ENCODE results near the gene AAGAB. TPM values are rescaled to one million over a fixed set of nuclear protein-coding genes. Genes with fewer than 3 reads are reported as not detected.

AAGAB gene
- total RNA-seq, 1 donor from 2014 or later, result 60.5 TPM

- no peaks in the 10 kb centered on the region for H3K4me1 Mint-ChIP-seq (ENCODE audit: low read depth)
- H3K9me3 Mint-ChIP-seq (ENCODE audit: low read depth), result no peaks in the 10 kb centered on the region
- no peak overlapping the region for H3K4me3 Mint-ChIP-seq (ENCODE audit: low read depth)
- TF ChIP-seq, protein P1, sequence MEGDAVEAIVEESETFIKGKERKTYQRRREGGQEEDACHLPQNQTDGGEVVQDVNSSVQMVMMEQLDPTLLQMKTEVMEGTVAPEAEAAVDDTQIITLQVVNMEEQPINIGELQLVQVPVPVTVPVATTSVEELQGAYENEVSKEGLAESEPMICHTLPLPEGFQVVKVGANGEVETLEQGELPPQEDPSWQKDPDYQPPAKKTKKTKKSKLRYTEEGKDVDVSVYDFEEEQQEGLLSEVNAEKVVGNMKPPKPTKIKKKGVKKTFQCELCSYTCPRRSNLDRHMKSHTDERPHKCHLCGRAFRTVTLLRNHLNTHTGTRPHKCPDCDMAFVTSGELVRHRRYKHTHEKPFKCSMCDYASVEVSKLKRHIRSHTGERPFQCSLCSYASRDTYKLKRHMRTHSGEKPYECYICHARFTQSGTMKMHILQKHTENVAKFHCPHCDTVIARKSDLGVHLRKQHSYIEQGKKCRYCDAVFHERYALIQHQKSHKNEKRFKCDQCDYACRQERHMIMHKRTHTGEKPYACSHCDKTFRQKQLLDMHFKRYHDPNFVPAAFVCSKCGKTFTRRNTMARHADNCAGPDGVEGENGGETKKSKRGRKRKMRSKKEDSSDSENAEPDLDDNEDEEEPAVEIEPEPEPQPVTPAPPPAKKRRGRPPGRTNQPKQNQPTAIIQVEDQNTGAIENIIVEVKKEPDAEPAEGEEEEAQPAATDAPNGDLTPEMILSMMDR (IDR thresholded peaks at IDR 0.05; ENCODE audit: unreplicated experiment), result no peak
- H3K36me3 Mint-ChIP-seq (ENCODE audit: insufficient read depth), result peaks cover 13% of the 10 kb centered on the region
- no peak overlapping the region for H3K27ac Mint-ChIP-seq
- no peaks in the 10 kb centered on the region for H3K27me3 Mint-ChIP-seq
- DNase-seq (ENCODE audit: low spot score, unreplicated experiment), result no peak
These were observed 67.8 kb downstream of the AAGAB start for GRCh38 chr15:67186688-67187087.

DNA sequence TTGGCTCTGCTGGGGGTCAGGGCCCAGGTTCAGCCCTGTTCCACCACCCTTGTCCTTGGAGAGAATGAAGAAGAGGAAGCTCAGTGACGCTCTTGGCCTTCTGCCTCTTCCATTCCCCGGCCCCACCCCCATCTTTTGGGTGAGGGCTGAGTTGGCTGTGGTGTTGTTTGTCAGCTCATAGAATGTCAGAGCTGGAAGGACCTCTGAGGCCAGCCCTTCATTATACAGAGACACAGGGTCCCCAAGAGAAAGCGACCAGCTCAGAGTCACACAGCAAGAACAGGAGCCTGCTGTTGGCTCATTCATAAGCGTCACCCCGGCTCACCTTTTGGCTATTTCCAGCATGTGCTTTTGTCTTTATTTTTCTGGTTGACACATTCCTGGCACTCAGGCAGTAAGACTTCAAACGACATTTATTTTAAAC lies 68.2 kb downstream of the AAGAB start:
- Mint-ChIP-seq H3K9me3 (ENCODE audit: low read depth) (no peaks in the 10 kb centered on the region), H3K4me3 (ENCODE audit: low read depth) (no peak overlapping the region), H3K27ac (no peak overlapping the region), H3K4me1 (ENCODE audit: low read depth) (no peaks in the 10 kb centered on the region), H3K27me3 (no peaks in the 10 kb centered on the region), H3K36me3 (ENCODE audit: insufficient read depth) (peaks cover 14% of the 10 kb centered on the region)
- no peak for DNase-seq (ENCODE audit: low spot score, unreplicated experiment)
- TF ChIP-seq, protein P1 (IDR thresholded peaks at IDR 0.05; ENCODE audit: unreplicated experiment), result no peak

- Mint-ChIP-seq H3K27me3 (no peaks in the 10 kb centered on the region), H3K36me3 (ENCODE audit: insufficient read depth) (peaks cover 14% of the 10 kb centered on the region), H3K4me3 (ENCODE audit: low read depth) (no peak overlapping the region), H3K27ac (no peak overlapping the region), H3K9me3 (ENCODE audit: low read depth) (no peaks in the 10 kb centered on the region), H3K4me1 (ENCODE audit: low read depth) (no peaks in the 10 kb centered on the region)
- TF ChIP-seq, protein P1 (IDR thresholded peaks at IDR 0.05; ENCODE audit: unreplicated experiment), result no peak
- DNase-seq (ENCODE audit: low spot score, unreplicated experiment), result no peak
These were observed 68.7 kb downstream of the AAGAB start for GRCh38 chr15:67185621-67186225.

GRCh38 chr15:67185051-67185450 lies 69.4 kb downstream of the AAGAB start:
- TF ChIP-seq, protein P1 (IDR thresholded peaks at IDR 0.05; ENCODE audit: unreplicated experiment), result no peak
- no peak for DNase-seq (ENCODE audit: low spot score, unreplicated experiment)
- Mint-ChIP-seq H3K9me3 (ENCODE audit: low read depth) (no peaks in the 10 kb centered on the region), H3K4me1 (ENCODE audit: low read depth) (no peaks in the 10 kb centered on the region), H3K4me3 (ENCODE audit: low read depth) (no peak overlapping the region), H3K27ac (no peak overlapping the region), H3K36me3 (ENCODE audit: insufficient read depth) (peaks cover 14% of the 10 kb centered on the region), H3K27me3 (no peaks in the 10 kb centered on the region)

DNA sequence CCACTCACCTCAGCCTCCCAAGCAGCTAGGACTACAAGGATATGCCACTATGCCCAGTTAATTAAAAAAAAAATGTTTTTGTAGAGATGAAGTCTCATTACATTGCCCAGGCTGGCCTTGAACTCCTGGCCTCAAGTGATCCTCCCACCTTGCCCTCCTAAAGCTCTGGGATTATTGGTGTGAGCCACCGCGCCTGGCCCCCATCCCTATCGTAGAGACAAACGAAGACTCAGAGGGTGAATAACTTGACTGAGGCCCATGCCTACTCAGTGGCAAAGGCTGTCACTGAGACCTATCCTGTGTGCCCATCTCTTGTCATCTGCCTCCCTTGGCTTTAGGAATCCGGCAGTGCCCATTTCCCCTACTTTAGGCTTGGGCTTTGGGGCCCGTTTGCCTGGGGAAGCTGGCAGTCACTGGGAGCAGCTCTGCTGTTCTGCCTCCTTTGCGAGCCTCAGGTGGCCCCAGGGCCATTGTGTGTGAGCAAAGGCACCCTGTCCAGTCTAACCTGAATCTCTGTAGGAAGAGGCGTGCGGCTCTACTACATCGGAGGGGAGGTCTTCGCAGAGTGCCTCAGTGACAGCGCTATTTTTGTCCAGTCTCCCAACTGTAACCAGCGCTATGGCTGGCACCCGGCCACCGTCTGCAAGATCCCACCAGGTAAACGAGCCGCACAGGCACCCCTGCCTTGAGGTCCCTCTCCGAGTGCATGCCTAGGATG lies 70.1 kb downstream of the AAGAB start:
- Mint-ChIP-seq H3K27ac (no peak overlapping the region), H3K4me1 (ENCODE audit: low read depth) (no peaks in the 10 kb centered on the region), H3K9me3 (ENCODE audit: low read depth) (no peaks in the 10 kb centered on the region), H3K4me3 (ENCODE audit: low read depth) (no peak overlapping the region), H3K27me3 (no peaks in the 10 kb centered on the region), H3K36me3 (ENCODE audit: insufficient read depth) (peaks cover 16% of the 10 kb centered on the region)
- TF ChIP-seq, protein P1 (IDR thresholded peaks at IDR 0.05; ENCODE audit: unreplicated experiment), result no peak
- no peak for DNase-seq (ENCODE audit: low spot score, unreplicated experiment)
